Common myeloid progenitor, CD34-positive (primary cell): ENCODE data around the gene BRF1.
"Not testable (repeated sequence)": the region's sequence is repeated elsewhere in the genome, so short reads cannot be mapped to it uniquely, and the experiment has no call there.

ENCODE experiments used
- CTCF ChIA-PET: fragments of 350-600 bp; sonication (Branson Sonifier 250); formaldehyde crosslinking; loops from one replicate; lab custom pipeline; 2021; ENCODE audit warnings: antibody characterized with exemption; lab: Charles Lee
- POLR2A ChIA-PET: fragments of 350-600 bp; sonication (Branson Sonifier 250); formaldehyde crosslinking; loops from one replicate; lab custom pipeline; 2021; ENCODE audit warnings: antibody characterized with exemption; lab: Charles Lee
- DNase-seq, 3 donors: peaks; one replicate each; pipeline versions ENCODE4 v3.0.0 to v3.0.0-alpha.2; 2013
- H3K27ac ChIP-seq, 2 experiments: 1 replicate in 1 of 2; 2 replicates in 1 of 2; pipeline ENCODE4 v1.7.0; 2013; ENCODE audit warnings: inconsistent platforms in 2 of 2, low read length in 2 of 2, mild to moderate bottlenecking in 2 of 2, low read depth in 1 of 2, moderate library complexity in 1 of 2; ENCODE audit not compliant: severe bottlenecking in 2 of 2, insufficient read depth in 1 of 2, poor library complexity in 1 of 2
- H3K27me3 ChIP-seq, 5 experiments: replicated peaks in 2 of 5; 1 replicate in 3 of 5; 2 replicates in 2 of 5; pipeline versions ENCODE4 v1.6.1 to v1.7.0; 2013; ENCODE audit warnings: low read length in 4 of 5, mild to moderate bottlenecking in 2 of 5, moderate library complexity in 2 of 5, inconsistent platforms in 1 of 5; ENCODE audit not compliant: insufficient read depth in 5 of 5, control insufficient read depth in 4 of 5
- H3K36me3 ChIP-seq, 4 experiments: 1 replicate in 2 of 4; 2 replicates in 2 of 4; pipeline versions ENCODE4 v1.6.1 to v1.7.0; 2013; ENCODE audit warnings: low read length in 3 of 4, control low read depth in 1 of 4, mild to moderate bottlenecking in 1 of 4; ENCODE audit not compliant: control insufficient read depth in 4 of 4, insufficient read depth in 4 of 4
- H3K4me1 ChIP-seq, 4 experiments: 1 replicate in 3 of 4; 2 replicates in 1 of 4; pipeline versions ENCODE4 v1.6.1 to v1.7.1; 2013; ENCODE audit warnings: low read length in 3 of 4, mild to moderate bottlenecking in 3 of 4, control low read depth in 1 of 4, inconsistent platforms in 1 of 4, moderate library complexity in 1 of 4; ENCODE audit not compliant: control insufficient read depth in 4 of 4, insufficient read depth in 4 of 4; ENCODE audit errors: control extremely low read depth in 1 of 4
- H3K4me3 ChIP-seq, 7 experiments: 1 replicate in 4 of 7; 2 replicates in 3 of 7; pipeline versions ENCODE4 v1.5.1 to v1.7.0; 2013; ENCODE audit warnings: mild to moderate bottlenecking in 7 of 7, low read length in 6 of 7, moderate library complexity in 6 of 7, inconsistent platforms in 2 of 7, low read depth in 2 of 7, control low read depth in 1 of 7; ENCODE audit not compliant: insufficient read depth in 4 of 7, control insufficient read depth in 1 of 7; ENCODE audit errors: extremely low read depth in 1 of 7
- H3K9me3 ChIP-seq, 5 experiments: 1 replicate in 4 of 5; 2 replicates in 1 of 5; pipeline versions ENCODE4 v1.6.1 to v1.7.1; 2013; ENCODE audit warnings: low read length in 4 of 5, mild to moderate bottlenecking in 2 of 5, inconsistent platforms in 1 of 5, low read depth in 1 of 5, moderate library complexity in 1 of 5; ENCODE audit not compliant: control insufficient read depth in 4 of 5, insufficient read depth in 2 of 5; ENCODE audit errors: control extremely low read depth in 1 of 5
- WGBS: methylation state at CpG from one replicate; pipeline ENCODE4 v1.1.5; 2013; ENCODE audit not compliant: insufficient coverage; 5-methylcytosine and 5-hydroxymethylcytosine counted together

Gene BRF1

GRCh38 chr14:105301103-105301914, 508 bp upstream of the BRF1 start:
- POLR2A ChIA-PET = interaction anchor here (0.6 to 2.5 kb wide), 9 partner anchors 9 to 215 kb away, joined by 3 to 22 read pairs (median 6); partner anchors contain the start of genes BTBD6 and PACS2
- 8% methylated on average over 54 of the region's 65 CpGs for WGBS

GRCh38 chr14:105299654-105300541, 903 bp downstream of the BRF1 start:
- WGBS = 3% methylated on average over 47 of the region's 54 CpGs
- Histone ChIP-seq H3K36me3 (no peaks in the 10 kb centered on the region), H3K27ac (peak overlapping the region; percentile 78 to 89), H3K9me3 (no peaks in the 10 kb centered on the region), H3K4me3 (peak overlapping the region; percentile 78 to 96 (median 86)), H3K27me3 (no peaks in the 10 kb centered on the region), H3K4me1 (peaks cover 8 to 32% (median 26%) of the 10 kb centered on the region in 4 experiments)
- CTCF ChIA-PET = interaction anchor here (1.2 to 2.9 kb wide), 4 partner anchors 8 to 95 kb away, joined by 3 to 14 read pairs (median 8); partner anchors contain the start of gene PACS2
- POLR2A ChIA-PET = interaction anchor here (0.9 to 2.5 kb wide), 6 partner anchors 7 to 52 kb away, joined by 3 to 22 read pairs (median 6); partner anchors contain the start of genes BTBD6 and PACS2
- peak in 2 of 3 donors; percentile 36 to 41 for DNase-seq

More at GRCh38 chr14:105301103-105301914, 508 bp upstream of the BRF1 start:
- peak overlapping the region; percentile 78 to 89 for H3K27ac ChIP-seq
- CTCF ChIA-PET = interaction anchor here (1.1 to 2.9 kb wide), 4 partner anchors 9 to 96 kb away, joined by 3 to 14 read pairs (median 8); partner anchors contain the start of gene PACS2
- peak; percentile 93 to 95 (median 95) for DNase-seq
- H3K27me3 ChIP-seq = no peaks in the 10 kb centered on the region
- H3K4me1 ChIP-seq = peaks cover 5 to 31% (median 24%) of the 10 kb centered on the region in 4 experiments
- H3K9me3 ChIP-seq = no peaks in the 10 kb centered on the region
- no peaks in the 10 kb centered on the region for H3K36me3 ChIP-seq
- peak overlapping the region; percentile 78 to 96 (median 86) for H3K4me3 ChIP-seq

- 100% methylated on average over 4 of the region's 11 CpGs for WGBS
- ChIA-PET POLR2A (interaction anchor here (1.6 kb wide), 1 partner anchor 17 kb away, joined by 6 read pairs; the partner anchor contains the start of gene PACS2), CTCF (interaction anchor here (1.0 to 3.5 kb wide), 4 partner anchors 8 to 207 kb away, joined by 3 to 13 read pairs (median 4); partner anchors contain the start of gene PACS2)
- H3K36me3 ChIP-seq, H3K27ac ChIP-seq, H3K9me3 ChIP-seq, H3K4me3 ChIP-seq, H3K27me3 ChIP-seq, DNase-seq: not testable (repeated sequence)
- H3K4me1 ChIP-seq = peaks cover 13 to 58% (median 52%) of the 10 kb centered on the region in 4 experiments
These were observed 3.5 kb downstream of the BRF1 start for GRCh38 chr14:105297311-105297710.

GRCh38 chr14:105294142-105294597, 6.6 kb downstream of the BRF1 start:
- POLR2A ChIA-PET = interaction anchor here (0.7 to 3.1 kb wide), 6 partner anchors 13 to 229 kb away, joined by 3 to 22 read pairs (median 3); partner anchors contain the start of genes BTBD6, GPR132 and PACS2

GRCh38 chr14:105292826-105293711, 7.7 kb downstream of the BRF1 start:
- Histone ChIP-seq H3K4me3 (peak overlapping the region in 5 of 7 experiments; percentile 26 to 66 (median 50)), H3K4me1 (peaks cover 8 to 63% (median 57%) of the 10 kb centered on the region in 4 experiments), H3K27ac (peak overlapping the region; percentile 95 to 96), H3K9me3 (no peaks in the 10 kb centered on the region), H3K27me3 (no peaks in the 10 kb centered on the region), H3K36me3 (no peaks in the 10 kb centered on the region)
- DNase-seq = peak; percentile 86 to 97 (median 94)
- ChIA-PET POLR2A (interaction anchor here (0.6 to 3.1 kb wide), 7 partner anchors 8 to 218 kb away, joined by 3 to 22 read pairs (median 4); partner anchors contain the start of genes BRF1, BTBD6 and PACS2), CTCF (interaction anchor here (0.7 to 3.5 kb wide), 14 partner anchors 8 to 228 kb away, joined by 3 to 16 read pairs (median 6); partner anchors contain the start of genes BRF1, BTBD6, GPR132 and PACS2)
- 6% methylated on average over 20 of the region's 26 CpGs for WGBS

More at GRCh38 chr14:105294142-105294597, 6.6 kb downstream of the BRF1 start:
- Histone ChIP-seq H3K9me3 (no peaks in the 10 kb centered on the region), H3K27me3 (no peaks in the 10 kb centered on the region), H3K36me3 (no peaks in the 10 kb centered on the region), H3K27ac (peak overlapping the region; percentile 95 to 96), H3K4me3 (peak overlapping the region in 4 of 7 experiments; percentile 1 to 66 (median 52)), H3K4me1 (peaks cover 8 to 71% (median 60%) of the 10 kb centered on the region in 4 experiments)
- peak; percentile 81 to 96 (median 95) for DNase-seq
- CTCF ChIA-PET = interaction anchor here (1.0 to 3.5 kb wide), 7 partner anchors 11 to 99 kb away, joined by 3 to 13 read pairs (median 4); partner anchors contain the start of gene PACS2
- WGBS = 12% methylated on average over 10 of the region's 15 CpGs
